Measurements from ENCODE around the gene KCNH8. TPM values are rescaled to one million over a fixed set of nuclear protein-coding genes. Genes with fewer than 3 reads are reported as not detected.

KCNH8 gene
- total RNA-seq, 2 experiments from 2014 or later: not detected

GRCh38 chr3:19254189-19254588 is 105.9 kb downstream of the KCNH8 start:
- TF ChIP-seq CTCF (IDR thresholded peaks at IDR 0.05): no peak
- no peaks in the 10 kb centered on the region for H3K36me3 Mint-ChIP-seq (ENCODE audit: low read depth)

GRCh38 chr3:19254784-19255338 is 106.6 kb downstream of the KCNH8 start:
- no peak for DNase-seq
- Mint-ChIP-seq H3K27ac (no peak overlapping the region), H3K4me3 (no peak overlapping the region), H3K9me3 (peaks cover 2% of the 10 kb centered on the region), H3K4me1 (ENCODE audit: low read depth) (no peaks in the 10 kb centered on the region), H3K27me3 (no peaks in the 10 kb centered on the region), H3K36me3 (ENCODE audit: low read depth) (no peaks in the 10 kb centered on the region)
- Histone ChIP-seq H3K27ac (ENCODE audit: low read depth in 1 of 2, low read length in 2 of 2) (no peak overlapping the region), H3K27me3 (ENCODE audit: control insufficient read depth in 1 of 2, insufficient read depth in 2 of 2, low read length in 2 of 2) (no peaks in the 10 kb centered on the region), H3K36me3 (ENCODE audit: insufficient read depth, low read length) (no peaks in the 10 kb centered on the region), H3K4me3 (ENCODE audit: low read length) (no peak overlapping the region), H3K4me1 (ENCODE audit: insufficient read depth, low read length) (no peaks in the 10 kb centered on the region), H3K9me3 (ENCODE audit: control insufficient read depth in 1 of 2, insufficient read depth in 1 of 2, low read length in 2 of 2) (no peaks in the 10 kb centered on the region)
- intact Hi-C loops (cut with DNase I, micrococcal nuclease): no loop called here
- TF ChIP-seq CTCF (IDR thresholded peaks at IDR 0.05): no peak
- no peak for ATAC-seq (ENCODE audit: poor library complexity)
- ChIA-PET CTCF (no interaction called here), POLR2A (no interaction called here)

More at GRCh38 chr3:19254189-19254588, 105.9 kb downstream of the KCNH8 start:
- Histone ChIP-seq H3K4me3 (ENCODE audit: low read length) (no peak overlapping the region), H3K27ac (ENCODE audit: low read depth in 1 of 2, low read length in 2 of 2) (no peak overlapping the region), H3K4me1 (ENCODE audit: insufficient read depth, low read length) (no peaks in the 10 kb centered on the region), H3K27me3 (ENCODE audit: control insufficient read depth in 1 of 2, insufficient read depth in 2 of 2, low read length in 2 of 2) (no peaks in the 10 kb centered on the region), H3K9me3 (ENCODE audit: control insufficient read depth in 1 of 2, insufficient read depth in 1 of 2, low read length in 2 of 2) (no peaks in the 10 kb centered on the region), H3K36me3 (ENCODE audit: insufficient read depth, low read length) (no peaks in the 10 kb centered on the region)
- Mint-ChIP-seq H3K4me1 (ENCODE audit: low read depth) (no peaks in the 10 kb centered on the region), H3K4me3 (no peak overlapping the region), H3K27me3 (no peaks in the 10 kb centered on the region), H3K9me3 (peaks cover 2% of the 10 kb centered on the region), H3K27ac (no peak overlapping the region)
- no peak for ATAC-seq (ENCODE audit: poor library complexity)
- POLR2A ChIA-PET: no interaction called here
- DNase-seq: no peak
- intact Hi-C loops (cut with DNase I, micrococcal nuclease): no loop called here
- CTCF ChIA-PET: no interaction called here

GRCh38 chr3:19256313-19256712 is 108.0 kb downstream of the KCNH8 start:
- ATAC-seq (ENCODE audit: poor library complexity): no peak
- Mint-ChIP-seq H3K4me3 (no peak overlapping the region), H3K9me3 (peaks cover 2% of the 10 kb centered on the region), H3K36me3 (ENCODE audit: low read depth) (no peaks in the 10 kb centered on the region), H3K27ac (no peak overlapping the region), H3K27me3 (no peaks in the 10 kb centered on the region), H3K4me1 (ENCODE audit: low read depth) (no peaks in the 10 kb centered on the region)
- no peaks in the 10 kb centered on the region for H3K4me1 ChIP-seq (ENCODE audit: insufficient read depth, low read length)
- no peak for TF ChIP-seq CTCF (IDR thresholded peaks at IDR 0.05)
- no peak for DNase-seq
- intact Hi-C loops (cut with DNase I, micrococcal nuclease): no loop called here
- no peaks in the 10 kb centered on the region for H3K27me3 ChIP-seq (ENCODE audit: control insufficient read depth in 1 of 2, insufficient read depth in 2 of 2, low read length in 2 of 2)
- CTCF ChIA-PET: no interaction called here
- H3K4me3 ChIP-seq (ENCODE audit: low read length): no peak overlapping the region
- H3K36me3 ChIP-seq (ENCODE audit: insufficient read depth, low read length): no peaks in the 10 kb centered on the region
- POLR2A ChIA-PET: no interaction called here
- no peak overlapping the region for H3K27ac ChIP-seq (ENCODE audit: low read depth in 1 of 2, low read length in 2 of 2)
- no peaks in the 10 kb centered on the region for H3K9me3 ChIP-seq (ENCODE audit: control insufficient read depth in 1 of 2, insufficient read depth in 1 of 2, low read length in 2 of 2)
